Smooth muscle cell (in vitro differentiated cells): ENCODE measurements around the gene SLC16A10. TPM values are rescaled to one million over a fixed set of nuclear protein-coding genes. Genes with fewer than 3 reads are reported as not detected.

Source experiments
- DNase-seq: peaks from one replicate; lab custom pipeline; 2025; ENCODE audit not compliant: unreplicated experiment; lab: John Stamatoyannopoulos, UW
- H2AFZ ChIP-seq: fragments of 200-600 bp; sonication (generic); 2 replicates; pipeline ENCODE4 v1.6.0; 2016; ENCODE audit warnings: antibody characterized with exemption, low read depth, mild to moderate bottlenecking
- H3F3A ChIP-seq: fragments of 200-600 bp; sonication (generic); 2 replicates; pipeline ENCODE4 v1.6.0; 2017; ENCODE audit warnings: antibody characterized with exemption, low read depth
- H3K27ac ChIP-seq: fragments of 200-600 bp; sonication (generic); 2 replicates; pipeline ENCODE4 v1.5.1; 2016; ENCODE audit warnings: low read depth, mild to moderate bottlenecking
- H3K27me3 ChIP-seq: fragments of 200-600 bp; sonication (generic); 2 replicates; pipeline ENCODE4 v1.6.1; 2016; ENCODE audit warnings: low read depth, mild to moderate bottlenecking
- H3K36me3 ChIP-seq: fragments of 200-600 bp; sonication (generic); 2 replicates; pipeline ENCODE4 v1.5.1; 2016; ENCODE audit warnings: low read depth
- H3K4me1 ChIP-seq: fragments of 200-600 bp; sonication (generic); 2 replicates; pipeline ENCODE4 v1.5.1; 2016; ENCODE audit warnings: low read depth
- H3K4me2 ChIP-seq: fragments of 200-600 bp; sonication (generic); 2 replicates; pipeline ENCODE4 v1.6.0; 2016; ENCODE audit warnings: mild to moderate bottlenecking
- H3K4me3 ChIP-seq: fragments of 200-600 bp; sonication (generic); 2 replicates; pipeline ENCODE4 v1.5.1; 2016; ENCODE audit warnings: mild to moderate bottlenecking
- H3K79me2 ChIP-seq: fragments of 200-600 bp; sonication (generic); 2 replicates; pipeline ENCODE4 v1.6.0; 2016; ENCODE audit warnings: low read depth, mild to moderate bottlenecking
- H3K9ac ChIP-seq: fragments of 200-600 bp; sonication (generic); 2 replicates; pipeline ENCODE4 v1.6.0; 2016; ENCODE audit warnings: low read depth
- H3K9me3 ChIP-seq: fragments of 200-600 bp; sonication (generic); replicated peaks from 2 replicates; pipeline ENCODE4 v1.5.1; 2016; ENCODE audit warnings: low read depth
- H4K20me1 ChIP-seq: fragments of 200-600 bp; sonication (generic); 2 replicates; pipeline ENCODE4 v1.6.0; 2016; ENCODE audit warnings: low read depth
- WGBS: methylation state at CpG from one replicate; pipeline ENCODE4 v1.1.7; 2016; ENCODE audit warnings: low lambda C conversion rate; 5-methylcytosine and 5-hydroxymethylcytosine counted together
- polyA plus RNA-seq: library from polyadenylated mRNA; unstranded; fragments of >200 nt; fragmentation: Nextera tagmentation; extraction: Ambion mirVana; gene quantifications from 2 replicates; pipeline ENCODE4 v1.2.1, GENCODE V29; 2016
- total RNA-seq: library from RNA; depleted of rRNA; stranded (reverse); fragments of >200 nt; gene quantifications from 2 replicates; pipeline ENCODE4 v1.2.3, GENCODE V29; 2014
- TF ChIP-seq, protein P1 (sequence below): fragments of 200-600 bp; sonication (generic); IDR thresholded peaks from 2 replicates; pipeline ENCODE4 v1.5.1; 2017; ENCODE audit warnings: borderline replicate concordance, mild to moderate bottlenecking, antibody characterized with exemption; ENCODE audit not compliant: insufficient read depth, poor library complexity, severe bottlenecking

SLC16A10 gene
- total and polyA plus RNA-seq, 2 experiments from 2014 or later = 0.87 to 1.4 TPM

DNA sequence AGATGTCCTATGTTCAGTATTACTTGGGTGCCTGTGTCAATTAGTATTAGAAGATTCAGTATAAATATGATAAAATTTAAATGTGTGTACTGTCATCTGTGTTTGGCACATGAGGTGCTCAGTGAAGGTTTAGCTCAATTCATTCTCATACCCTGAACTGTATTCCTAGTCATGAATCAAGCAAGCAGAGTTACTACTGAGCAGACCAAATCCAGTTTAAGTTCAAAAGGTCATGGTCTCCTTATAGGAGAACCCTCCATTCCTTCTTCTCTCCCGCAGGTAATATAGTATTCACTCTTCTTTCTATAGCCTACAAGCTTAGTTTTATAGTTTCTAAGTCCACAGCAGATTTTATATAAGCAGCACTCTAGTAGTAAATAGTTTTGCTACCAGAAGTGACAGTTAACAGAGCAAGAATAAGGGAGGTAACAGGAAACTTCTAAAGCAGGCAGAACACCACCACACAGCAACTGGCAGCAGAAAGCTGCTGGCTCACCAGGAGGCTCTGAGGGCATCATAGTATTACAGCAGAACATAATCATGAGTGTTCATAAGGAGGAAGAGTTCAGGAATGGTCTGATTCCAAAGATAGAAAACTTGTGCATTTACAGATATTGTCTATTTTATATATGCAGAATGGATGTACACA, 133.2 kb downstream of the SLC16A10 start:
- Histone ChIP-seq H3F3A (no peaks in the 10 kb centered on the region), H3K9ac (no peak overlapping the region), H3K9me3 (no peaks in the 10 kb centered on the region), H4K20me1 (no peaks in the 10 kb centered on the region), H3K4me2 (no peak overlapping the region), H3K27ac (no peak overlapping the region), H3K36me3 (no peaks in the 10 kb centered on the region), H3K4me1 (no peaks in the 10 kb centered on the region), H3K79me2 (no peaks in the 10 kb centered on the region), H3K4me3 (no peak overlapping the region), H2AFZ (no peak overlapping the region), H3K27me3 (no peaks in the 10 kb centered on the region)
- TF ChIP-seq, protein P1, sequence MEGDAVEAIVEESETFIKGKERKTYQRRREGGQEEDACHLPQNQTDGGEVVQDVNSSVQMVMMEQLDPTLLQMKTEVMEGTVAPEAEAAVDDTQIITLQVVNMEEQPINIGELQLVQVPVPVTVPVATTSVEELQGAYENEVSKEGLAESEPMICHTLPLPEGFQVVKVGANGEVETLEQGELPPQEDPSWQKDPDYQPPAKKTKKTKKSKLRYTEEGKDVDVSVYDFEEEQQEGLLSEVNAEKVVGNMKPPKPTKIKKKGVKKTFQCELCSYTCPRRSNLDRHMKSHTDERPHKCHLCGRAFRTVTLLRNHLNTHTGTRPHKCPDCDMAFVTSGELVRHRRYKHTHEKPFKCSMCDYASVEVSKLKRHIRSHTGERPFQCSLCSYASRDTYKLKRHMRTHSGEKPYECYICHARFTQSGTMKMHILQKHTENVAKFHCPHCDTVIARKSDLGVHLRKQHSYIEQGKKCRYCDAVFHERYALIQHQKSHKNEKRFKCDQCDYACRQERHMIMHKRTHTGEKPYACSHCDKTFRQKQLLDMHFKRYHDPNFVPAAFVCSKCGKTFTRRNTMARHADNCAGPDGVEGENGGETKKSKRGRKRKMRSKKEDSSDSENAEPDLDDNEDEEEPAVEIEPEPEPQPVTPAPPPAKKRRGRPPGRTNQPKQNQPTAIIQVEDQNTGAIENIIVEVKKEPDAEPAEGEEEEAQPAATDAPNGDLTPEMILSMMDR = no peak
- DNase-seq = no peak
- WGBS = 91% methylated on average over 1 of the region's 1 CpG

DNA sequence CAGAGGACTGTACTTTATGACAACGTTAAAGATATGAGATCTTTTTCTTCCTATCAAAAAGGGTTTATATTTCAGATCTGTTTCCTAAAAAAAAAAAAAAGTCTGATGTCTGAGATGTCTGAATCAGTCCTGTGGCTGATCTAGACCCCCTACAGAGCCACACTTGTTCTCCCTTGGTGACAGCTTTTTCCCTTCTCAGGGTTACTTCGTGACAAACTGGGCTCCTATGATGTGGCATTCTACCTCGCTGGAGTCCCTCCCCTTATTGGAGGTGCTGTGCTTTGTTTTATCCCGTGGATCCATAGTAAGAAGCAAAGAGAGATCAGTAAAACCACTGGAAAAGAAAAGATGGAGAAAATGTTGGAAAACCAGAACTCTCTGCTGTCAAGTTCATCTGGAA, 134.5 kb downstream of the SLC16A10 start:
- H3K4me2 ChIP-seq = no peak overlapping the region
- H3K4me1 ChIP-seq = no peaks in the 10 kb centered on the region
- no peak overlapping the region for H3K4me3 ChIP-seq
- no peaks in the 10 kb centered on the region for H3K36me3 ChIP-seq
- no peak overlapping the region for H3K27ac ChIP-seq
- DNase-seq = no peak
- no peaks in the 10 kb centered on the region for H3K79me2 ChIP-seq
- H3F3A ChIP-seq = no peaks in the 10 kb centered on the region
- no peaks in the 10 kb centered on the region for H4K20me1 ChIP-seq
- TF ChIP-seq, protein P1 = no peak
- no peak overlapping the region for H2AFZ ChIP-seq
- no peak overlapping the region for H3K9ac ChIP-seq
- H3K9me3 ChIP-seq = no peaks in the 10 kb centered on the region
- 72% methylated on average over 4 of the region's 4 CpGs for WGBS
- no peaks in the 10 kb centered on the region for H3K27me3 ChIP-seq

DNA sequence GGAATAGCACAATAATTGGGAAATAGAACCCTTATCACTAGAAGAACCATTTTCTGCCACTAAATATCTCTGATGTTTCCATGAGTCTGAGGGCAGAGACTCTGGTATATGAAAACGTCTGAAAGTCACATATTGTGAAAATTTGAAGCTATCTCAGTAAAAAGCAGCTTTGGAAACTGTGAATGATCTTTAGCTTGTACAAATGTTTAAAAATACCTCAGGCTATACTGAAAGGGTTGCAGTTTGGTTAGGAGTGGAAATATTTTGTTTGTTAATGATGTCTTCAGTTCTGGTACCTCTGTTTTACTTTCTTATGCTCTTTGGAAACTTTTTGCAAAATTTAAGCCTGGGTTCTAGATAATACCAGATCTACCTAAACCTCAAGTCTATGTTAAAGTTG, 135.0 kb downstream of the SLC16A10 start:
- no peaks in the 10 kb centered on the region for H4K20me1 ChIP-seq
- no peaks in the 10 kb centered on the region for H3K4me1 ChIP-seq
- no peaks in the 10 kb centered on the region for H3K79me2 ChIP-seq
- no peaks in the 10 kb centered on the region for H3K9me3 ChIP-seq
- H3K4me2 ChIP-seq = no peak overlapping the region
- H2AFZ ChIP-seq = no peak overlapping the region
- no peak overlapping the region for H3K9ac ChIP-seq
- WGBS = 0% methylated on average over 1 of the region's 1 CpG
- no peaks in the 10 kb centered on the region for H3F3A ChIP-seq
- H3K27ac ChIP-seq = no peak overlapping the region
- no peak overlapping the region for H3K4me3 ChIP-seq
- no peak for DNase-seq
- TF ChIP-seq, protein P1 = no peak
- H3K36me3 ChIP-seq = no peaks in the 10 kb centered on the region
- no peaks in the 10 kb centered on the region for H3K27me3 ChIP-seq

DNA sequence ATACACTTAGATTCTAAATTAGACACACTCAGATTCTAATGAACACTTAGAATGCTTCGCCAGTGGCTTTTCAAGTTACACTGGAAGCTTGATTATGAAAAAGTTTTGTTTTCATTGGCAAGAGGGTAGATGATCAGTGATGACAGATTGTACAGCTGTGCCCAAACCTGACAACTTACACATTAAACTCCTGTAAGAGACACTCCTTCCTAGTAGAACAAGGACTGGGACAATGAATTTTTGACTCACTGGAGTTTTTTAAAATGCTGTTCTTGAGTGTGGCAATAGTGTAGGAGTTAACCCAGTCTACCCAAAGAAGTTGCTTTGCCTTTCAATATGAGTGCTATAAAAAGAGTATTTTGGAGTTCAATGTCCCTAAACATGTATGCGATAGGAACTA, 140.8 kb downstream of the SLC16A10 start:
- Histone ChIP-seq H4K20me1 (no peaks in the 10 kb centered on the region), H3K27me3 (no peaks in the 10 kb centered on the region), H3K4me1 (peaks cover 9% of the 10 kb centered on the region), H3K4me3 (no peak overlapping the region), H2AFZ (no peak overlapping the region), H3K9me3 (no peaks in the 10 kb centered on the region), H3F3A (no peaks in the 10 kb centered on the region), H3K27ac (no peak overlapping the region), H3K4me2 (no peak overlapping the region), H3K36me3 (no peaks in the 10 kb centered on the region), H3K79me2 (no peaks in the 10 kb centered on the region), H3K9ac (no peak overlapping the region)
- no peak for DNase-seq
- 98% methylated on average over 2 of the region's 2 CpGs for WGBS
- TF ChIP-seq, protein P1 = no peak
